Endothelial cell of umbilical vein (primary cell): ENCODE data around the gene MST1. TPM values are rescaled to one million over a fixed set of nuclear protein-coding genes. Genes with fewer than 3 reads are reported as not detected.

Experiments
- BruUV-seq: library from RNA; stranded (reverse); fragments of 400-500 nt; replicated peaks from 2 replicates; lab custom pipeline; 2021; lab: Mats Ljungman, UMichigan
- CTCF ChIA-PET: fragments of 300-600, 350-600 bp; sonication (Branson Sonifier 250); formaldehyde crosslinking; loops from one replicate; lab custom pipeline; 2021; ENCODE audit warnings: antibody characterized with exemption, inconsistent platforms; lab: Charles Lee
- POLR2A ChIA-PET: fragments of 300-600, 350-600 bp; sonication (Branson Sonifier 250); formaldehyde crosslinking; loops from one replicate; lab custom pipeline; 2021; ENCODE audit warnings: antibody characterized with exemption, inconsistent platforms; lab: Charles Lee
- DNase-seq: peaks from one replicate; pipeline ENCODE4 v3.0.0-alpha.2; 2011; ENCODE audit warnings: low read depth, low spot score
- FAIRE-seq: peaks from 2 replicates; lab custom pipeline; 2011; peaks lifted over from hg19 to GRCh38; lab: Jason Lieb, UNC
- H2AFZ ChIP-seq: 2 replicates; pipeline ENCODE4 v1.6.0; 2012; ENCODE audit warnings: low read depth, low read length, control low read depth, inconsistent platforms
- H3K27ac ChIP-seq: 2 replicates; pipeline ENCODE4 v1.5.1; 2011; ENCODE audit warnings: low read depth, mild to moderate bottlenecking, control low read depth, low read length, moderate library complexity; ENCODE audit not compliant: insufficient read depth
- H3K27me3 ChIP-seq, 2 experiments: 2 replicates each; pipeline versions ENCODE4 v1.6.0 to v1.6.1; 2011; ENCODE audit warnings: low read length in 2 of 2, mixed read lengths in 1 of 2; ENCODE audit not compliant: control insufficient read depth in 2 of 2, insufficient read depth in 2 of 2
- H3K36me3 ChIP-seq, 2 experiments: 2 replicates in 1 of 2; 3 replicates in 1 of 2; pipeline ENCODE4 v1.5.1; 2011; ENCODE audit warnings: low read length in 2 of 2, mild to moderate bottlenecking in 1 of 2, moderate library complexity in 1 of 2; ENCODE audit not compliant: control insufficient read depth in 2 of 2, insufficient read depth in 2 of 2; ENCODE audit errors: extremely low read depth in 1 of 2
- H3K4me1 ChIP-seq: 3 replicates; pipeline ENCODE4 v1.5.1; 2011; ENCODE audit warnings: mild to moderate bottlenecking, low read length; ENCODE audit not compliant: control insufficient read depth, insufficient read depth; ENCODE audit errors: extremely low read depth
- H3K4me2 ChIP-seq: 2 replicates; pipeline ENCODE4 v1.6.1; 2011; ENCODE audit warnings: low read length, control low read depth, mixed read lengths; ENCODE audit not compliant: insufficient read depth
- H3K4me3 ChIP-seq, 3 experiments: fragments of 200-600 bp in 1 of 3; sonication (generic), shearing (Covaris generic) in 1 of 3; replicated peaks in 1 of 3; 2 replicates each; pipeline ENCODE4 v1.5.1; 2011 to 2016; ENCODE audit warnings: control low read depth in 3 of 3, low read length in 3 of 3, mild to moderate bottlenecking in 2 of 3, inconsistent platforms in 1 of 3, low read depth in 1 of 3, moderate library complexity in 1 of 3; ENCODE audit not compliant: insufficient read depth in 1 of 3
- H3K79me2 ChIP-seq: 2 replicates; pipeline ENCODE4 v1.6.0; 2012; ENCODE audit warnings: low read length, inconsistent platforms; ENCODE audit not compliant: control insufficient read depth, insufficient read depth
- H3K9ac ChIP-seq: replicated peaks from 2 replicates; pipeline ENCODE3; 2011; ENCODE audit warnings: low read length, control low read depth; ENCODE audit not compliant: insufficient read depth; ENCODE audit errors: extremely low read depth
- H3K9me1 ChIP-seq: replicated peaks from 3 replicates; pipeline ENCODE4 v1.6.0; 2011; ENCODE audit warnings: mild to moderate bottlenecking, low read length; ENCODE audit not compliant: control insufficient read depth, insufficient read depth; ENCODE audit errors: extremely low read depth
- H3K9me3 ChIP-seq: replicated peaks from 2 replicates; pipeline ENCODE4 v1.5.1; 2012; ENCODE audit warnings: low read length, inconsistent platforms; ENCODE audit not compliant: control insufficient read depth, insufficient read depth
- H4K20me1 ChIP-seq: replicated peaks from 2 replicates; pipeline ENCODE3; 2011; ENCODE audit warnings: mild to moderate bottlenecking, low read length; ENCODE audit not compliant: control insufficient read depth, insufficient read depth; ENCODE audit errors: extremely low read depth
- EZH2 ChIP-seq: IDR thresholded peaks from 2 replicates; pipeline ENCODE4 v1.6.1; 2012; ENCODE audit warnings: borderline replicate concordance, low read depth, mild to moderate bottlenecking, moderate library complexity, low read length, inconsistent platforms; ENCODE audit not compliant: severe bottlenecking
- FOS ChIP-seq: IDR thresholded peaks from 2 replicates; pipeline ENCODE4 v1.6.1; 2011; ENCODE audit warnings: mild to moderate bottlenecking, low read length, moderate library complexity, borderline replicate concordance; ENCODE audit not compliant: insufficient read depth
- GATA2 ChIP-seq: IDR thresholded peaks from 2 replicates; pipeline ENCODE4 v1.7.0; 2011; ENCODE audit warnings: low read depth, mild to moderate bottlenecking, moderate library complexity, mixed read lengths, low read length; ENCODE audit not compliant: insufficient read length, insufficient read depth
- JUN ChIP-seq: IDR thresholded peaks from 2 replicates; pipeline ENCODE4 v1.6.1; 2011; ENCODE audit warnings: borderline replicate concordance, low read depth; ENCODE audit not compliant: insufficient read length, insufficient read depth
- MYC ChIP-seq: IDR thresholded peaks from one replicate; pipeline ENCODE4 v1.6.1; 2011; ENCODE audit warnings: mild to moderate bottlenecking, low read depth, low read length
- POLR2A ChIP-seq: IDR thresholded peaks from 2 replicates; pipeline ENCODE4 v1.6.1; 2012; ENCODE audit warnings: low read depth, mild to moderate bottlenecking, control low read depth, low read length
- POLR2AphosphoS5 ChIP-seq: IDR thresholded peaks from 2 replicates; pipeline ENCODE4 v1.6.1; 2012; ENCODE audit warnings: low read depth, mild to moderate bottlenecking, control low read depth, low read length, moderate library complexity; ENCODE audit not compliant: insufficient read depth
- dilution Hi-C: fragments of 300-500 bp; cut with MboI; formaldehyde crosslinking; loops from one replicate; pipeline ENCODE4 v1.15.0; 2019; ENCODE audit warnings: low sequenced_read_pairs; ENCODE audit not compliant: extremely low pct_ligation_motif_present
- intact Hi-C: fragments of 100-400 bp; cut with micrococcal nuclease; formaldehyde crosslinking; loops from one replicate; pipeline ENCODE4 v1.10.0; 2022
- polyA plus RNA-seq, 4 experiments: library from polyadenylated mRNA; depleted of rRNA in 3 of 4; stranded (reverse) in 3 of 4; unstranded in 1 of 4; fragments of >200 nt; gene quantifications; 2 replicates each; pipeline versions ENCODE4 v1.2.1 to v1.2.3, GENCODE V29; 2011 to 2012; ENCODE audit warnings: missing spikeins in 1 of 4
- total RNA-seq: library from RNA; stranded (reverse); gene quantifications from 2 replicates; pipeline ENCODE4 v1.2.3, GENCODE V29; 2021
- TF ChIP-seq, protein P1 (sequence below): IDR thresholded peaks from 2 replicates; pipeline ENCODE4 v1.6.1; 2011; ENCODE audit not compliant: insufficient read depth, insufficient read length
- TF ChIP-seq, protein P2 (sequence below), 2 donors: IDR thresholded peaks; 1 replicate in 1 of 2; 2 replicates in 1 of 2; pipeline ENCODE4 v1.5.1; 2011; ENCODE audit warnings: low read length in 2 of 2, mild to moderate bottlenecking in 2 of 2, moderate library complexity in 2 of 2, control low read depth in 1 of 2, inconsistent platforms in 1 of 2, low read depth in 1 of 2; ENCODE audit not compliant: insufficient read depth in 1 of 2; ENCODE audit errors: extremely low read depth in 1 of 2

Gene MST1
- total and polyA plus RNA-seq, 2 donors (not counting 3 experiments of a cell fraction or from before 2014, with no cell fraction given) = 6.1 to 17.5 TPM

DNA sequence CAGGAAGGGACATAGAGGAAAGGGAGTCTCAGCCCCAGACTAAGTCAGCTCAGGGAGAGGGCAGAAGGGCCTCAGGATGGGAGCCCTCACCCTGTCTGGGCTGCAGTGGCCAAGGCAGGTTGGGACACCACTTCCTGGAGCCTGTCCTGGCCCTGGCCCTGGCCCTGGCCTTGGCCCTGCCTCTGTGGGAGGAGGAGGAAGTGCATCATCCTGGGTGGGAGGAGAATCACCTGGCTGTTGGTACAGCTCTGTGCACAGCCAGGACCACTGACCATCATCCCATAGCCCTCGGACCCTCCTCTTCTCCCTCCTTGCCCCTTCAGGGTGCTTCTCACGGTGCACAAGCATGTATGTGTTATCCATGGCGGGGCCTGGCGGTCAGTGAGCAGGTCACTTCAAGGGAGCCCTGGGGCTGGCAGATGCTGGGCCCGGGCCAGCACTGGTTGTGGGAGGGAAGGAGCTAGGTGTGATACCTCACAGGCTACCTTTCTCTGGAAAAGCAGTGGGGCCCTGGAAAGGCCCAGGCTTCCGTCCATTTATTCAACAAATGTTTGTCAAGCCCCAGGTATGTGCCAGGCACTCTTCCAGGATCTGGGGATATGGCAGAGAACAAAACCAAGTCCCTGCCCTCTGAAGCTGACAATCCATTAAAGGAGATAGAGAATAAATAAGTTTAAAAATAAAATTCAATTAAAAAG lies 23.3 kb downstream of the MST1 start:
- ChIA-PET POLR2A (no interaction called here), CTCF (interaction anchor here (1.7 to 5.3 kb wide), 2 partner anchors 126 to 129 kb away, joined by 4 to 34 read pairs; no protein-coding TSS in a partner anchor)
- DNase-seq (no peak), FAIRE-seq (no peak)
- no peaks in the 10 kb centered on the region for H4K20me1 ChIP-seq
- H3K9ac ChIP-seq = no peak overlapping the region
- no peak overlapping the region for H3K27ac ChIP-seq
- BruUV-seq = no TSS peak
- intact Hi-C loops = no loop called here
- no peaks in the 10 kb centered on the region for H3K36me3 ChIP-seq
- peaks cover 0 to 2% of the 10 kb centered on the region in 2 experiments for H3K27me3 ChIP-seq
- no peak overlapping the region for H3K4me3 ChIP-seq
- dilution Hi-C loops = no loop called here
- H3K4me1 ChIP-seq = no peaks in the 10 kb centered on the region
- H3K9me3 ChIP-seq = no peaks in the 10 kb centered on the region
- no peaks in the 10 kb centered on the region for H3K9me1 ChIP-seq
- no peak for TF ChIP-seq GATA2
- TF ChIP-seq EZH2 = no peak
- no peak for TF ChIP-seq JUN
- TF ChIP-seq, protein P1, sequence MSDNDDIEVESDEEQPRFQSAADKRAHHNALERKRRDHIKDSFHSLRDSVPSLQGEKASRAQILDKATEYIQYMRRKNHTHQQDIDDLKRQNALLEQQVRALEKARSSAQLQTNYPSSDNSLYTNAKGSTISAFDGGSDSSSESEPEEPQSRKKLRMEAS = no peak
- no peak for TF ChIP-seq POLR2A
- no peak for TF ChIP-seq POLR2AphosphoS5
- no peak for TF ChIP-seq MYC
- TF ChIP-seq, protein P2, sequence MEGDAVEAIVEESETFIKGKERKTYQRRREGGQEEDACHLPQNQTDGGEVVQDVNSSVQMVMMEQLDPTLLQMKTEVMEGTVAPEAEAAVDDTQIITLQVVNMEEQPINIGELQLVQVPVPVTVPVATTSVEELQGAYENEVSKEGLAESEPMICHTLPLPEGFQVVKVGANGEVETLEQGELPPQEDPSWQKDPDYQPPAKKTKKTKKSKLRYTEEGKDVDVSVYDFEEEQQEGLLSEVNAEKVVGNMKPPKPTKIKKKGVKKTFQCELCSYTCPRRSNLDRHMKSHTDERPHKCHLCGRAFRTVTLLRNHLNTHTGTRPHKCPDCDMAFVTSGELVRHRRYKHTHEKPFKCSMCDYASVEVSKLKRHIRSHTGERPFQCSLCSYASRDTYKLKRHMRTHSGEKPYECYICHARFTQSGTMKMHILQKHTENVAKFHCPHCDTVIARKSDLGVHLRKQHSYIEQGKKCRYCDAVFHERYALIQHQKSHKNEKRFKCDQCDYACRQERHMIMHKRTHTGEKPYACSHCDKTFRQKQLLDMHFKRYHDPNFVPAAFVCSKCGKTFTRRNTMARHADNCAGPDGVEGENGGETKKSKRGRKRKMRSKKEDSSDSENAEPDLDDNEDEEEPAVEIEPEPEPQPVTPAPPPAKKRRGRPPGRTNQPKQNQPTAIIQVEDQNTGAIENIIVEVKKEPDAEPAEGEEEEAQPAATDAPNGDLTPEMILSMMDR (IDR thresholded peaks at IDR 0.05; ENCODE audit: extremely low read depth in 1 of 2, insufficient read depth in 1 of 2, low read depth in 1 of 2, low read length in 2 of 2) = no peak
- no peak for TF ChIP-seq FOS
- no peaks in the 10 kb centered on the region for H3K79me2 ChIP-seq
- H2AFZ ChIP-seq = no peak overlapping the region
- H3K4me2 ChIP-seq = no peak overlapping the region
